HUES6 (cell line): ENCODE data around the gene ADAMTSL1.

Experiments
- H3K27ac ChIP-seq: 2 replicates; pipeline ENCODE4 v1.7.0; 2013; ENCODE audit warnings: low read depth, mild to moderate bottlenecking, low read length, inconsistent platforms
- H3K27me3 ChIP-seq: 2 replicates; pipeline ENCODE4 v1.6.1; 2013; ENCODE audit warnings: low read length; ENCODE audit not compliant: control insufficient read depth, insufficient read depth
- H3K36me3 ChIP-seq: 2 replicates; pipeline ENCODE4 v1.6.1; 2013; ENCODE audit warnings: low read length; ENCODE audit not compliant: control insufficient read depth, insufficient read depth
- H3K4me1 ChIP-seq: 2 replicates; pipeline ENCODE4 v1.6.1; 2013; ENCODE audit warnings: low read length; ENCODE audit not compliant: control insufficient read depth, insufficient read depth
- H3K4me3 ChIP-seq: 2 replicates; pipeline ENCODE4 v1.5.1; 2013; ENCODE audit warnings: low read depth, low read length
- H3K9ac ChIP-seq: one replicate; pipeline ENCODE4 v1.6.1; 2013; ENCODE audit warnings: mild to moderate bottlenecking, low read length
- H3K9me3 ChIP-seq: 2 replicates; pipeline ENCODE4 v1.6.1; 2013; ENCODE audit warnings: low read depth, low read length; ENCODE audit not compliant: control insufficient read depth, insufficient read depth

ADAMTSL1 gene

GRCh38 chr9:18500451-18500850 is 26.5 kb downstream of the ADAMTSL1 start:
- H3K36me3 ChIP-seq, result no peaks in the 10 kb centered on the region
- no peak overlapping the region for H3K9ac ChIP-seq
- no peak overlapping the region for H3K4me3 ChIP-seq
- no peak overlapping the region for H3K27ac ChIP-seq
- H3K27me3 ChIP-seq, result no peaks in the 10 kb centered on the region
- H3K4me1 ChIP-seq, result peaks cover 16% of the 10 kb centered on the region; the same call in 1 of the 2 replicates
- no peaks in the 10 kb centered on the region for H3K9me3 ChIP-seq

GRCh38 chr9:18501949-18502348 is 28.0 kb downstream of the ADAMTSL1 start:
- no peak overlapping the region for H3K27ac ChIP-seq
- H3K36me3 ChIP-seq, result no peaks in the 10 kb centered on the region
- no peaks in the 10 kb centered on the region for H3K9me3 ChIP-seq
- H3K4me1 ChIP-seq, result peaks cover 16% of the 10 kb centered on the region; the same call in 1 of the 2 replicates
- H3K4me3 ChIP-seq, result no peak overlapping the region
- no peaks in the 10 kb centered on the region for H3K27me3 ChIP-seq
- no peak overlapping the region for H3K9ac ChIP-seq

- Histone ChIP-seq H3K36me3 (no peaks in the 10 kb centered on the region), H3K9me3 (no peaks in the 10 kb centered on the region), H3K4me3 (no peak overlapping the region), H3K9ac (no peak overlapping the region), H3K27ac (no peak overlapping the region), H3K4me1 (peaks cover 16% of the 10 kb centered on the region; the same call in 1 of the 2 replicates), H3K27me3 (no peaks in the 10 kb centered on the region)
Measured at GRCh38 chr9:18502546-18502945, 28.6 kb downstream of the ADAMTSL1 start.

- Histone ChIP-seq H3K36me3 (no peaks in the 10 kb centered on the region), H3K27ac (no peak overlapping the region), H3K27me3 (no peaks in the 10 kb centered on the region), H3K4me3 (no peak overlapping the region), H3K4me1 (peaks cover 16% of the 10 kb centered on the region; the same call in 1 of the 2 replicates), H3K9me3 (0 out of 2 replicates have a peak, but pooled peaks cover 3% of the 10 kb centered on the region), H3K9ac (no peak overlapping the region)
Measured at GRCh38 chr9:18504707-18505106, 30.8 kb downstream of the ADAMTSL1 start.

- H3K27ac ChIP-seq, result no peak overlapping the region
- H3K36me3 ChIP-seq, result no peaks in the 10 kb centered on the region
- no peaks in the 10 kb centered on the region for H3K27me3 ChIP-seq
- H3K9ac ChIP-seq, result no peak overlapping the region
- H3K4me3 ChIP-seq, result no peak overlapping the region
- 0 out of 2 replicates have a peak, but pooled peaks cover 3% of the 10 kb centered on the region for H3K9me3 ChIP-seq
- H3K4me1 ChIP-seq, result peaks cover 14% of the 10 kb centered on the region; the same call in 1 of the 2 replicates
Measured at GRCh38 chr9:18507151-18507550, 33.2 kb downstream of the ADAMTSL1 start.

GRCh38 chr9:18516514-18516913 is 42.6 kb downstream of the ADAMTSL1 start:
- no peak overlapping the region for H3K4me3 ChIP-seq
- H3K27ac ChIP-seq, result no peak overlapping the region
- no peaks in the 10 kb centered on the region for H3K4me1 ChIP-seq
- no peak overlapping the region for H3K9ac ChIP-seq
- no peaks in the 10 kb centered on the region for H3K9me3 ChIP-seq
- no peaks in the 10 kb centered on the region for H3K36me3 ChIP-seq
- H3K27me3 ChIP-seq, result no peaks in the 10 kb centered on the region

- no peak overlapping the region for H3K9ac ChIP-seq
- no peak overlapping the region for H3K4me3 ChIP-seq
- H3K27me3 ChIP-seq, result no peaks in the 10 kb centered on the region
- no peaks in the 10 kb centered on the region for H3K36me3 ChIP-seq
- no peak overlapping the region for H3K27ac ChIP-seq
- H3K4me1 ChIP-seq, result no peaks in the 10 kb centered on the region
- H3K9me3 ChIP-seq, result no peaks in the 10 kb centered on the region
Measured at GRCh38 chr9:18516965-18517364, 43.0 kb downstream of the ADAMTSL1 start.

GRCh38 chr9:18520416-18521047 is 46.6 kb downstream of the ADAMTSL1 start:
- Histone ChIP-seq H3K27me3 (no peaks in the 10 kb centered on the region), H3K9ac (no peak overlapping the region), H3K4me3 (no peak overlapping the region), H3K27ac (no peak overlapping the region), H3K4me1 (no peaks in the 10 kb centered on the region), H3K36me3 (no peaks in the 10 kb centered on the region), H3K9me3 (no peaks in the 10 kb centered on the region)

GRCh38 chr9:18526685-18527084 is 52.7 kb downstream of the ADAMTSL1 start:
- Histone ChIP-seq H3K36me3 (no peaks in the 10 kb centered on the region), H3K9me3 (no peaks in the 10 kb centered on the region), H3K9ac (no peak overlapping the region), H3K27ac (no peak overlapping the region), H3K4me1 (no peaks in the 10 kb centered on the region), H3K4me3 (no peak overlapping the region), H3K27me3 (no peaks in the 10 kb centered on the region)

- Histone ChIP-seq H3K27me3 (no peaks in the 10 kb centered on the region), H3K4me3 (no peak overlapping the region), H3K27ac (no peak overlapping the region), H3K4me1 (no peaks in the 10 kb centered on the region), H3K9me3 (peaks cover 30% of the 10 kb centered on the region), H3K36me3 (no peaks in the 10 kb centered on the region), H3K9ac (no peak overlapping the region)
Measured at GRCh38 chr9:18531136-18532065, 57.4 kb downstream of the ADAMTSL1 start.

GRCh38 chr9:18534611-18535010 is 60.7 kb downstream of the ADAMTSL1 start:
- no peak overlapping the region for H3K4me3 ChIP-seq
- H3K27me3 ChIP-seq, result no peaks in the 10 kb centered on the region
- no peaks in the 10 kb centered on the region for H3K4me1 ChIP-seq
- H3K9ac ChIP-seq, result no peak overlapping the region
- H3K36me3 ChIP-seq, result no peaks in the 10 kb centered on the region
- H3K27ac ChIP-seq, result no peak overlapping the region
- peaks cover 34% of the 10 kb centered on the region for H3K9me3 ChIP-seq
